ENCODE data around the gene ITPKA.

- TF ChIP-seq CTCF (IDR thresholded peaks at IDR 0.05; ENCODE audit: poor library complexity, severe bottlenecking) (no peak), REST (IDR thresholded peaks at IDR 0.05; ENCODE audit: borderline replicate concordance) (no peak)
These were observed 13.1 kb upstream of the ITPKA start for GRCh38 chr15:41480396-41481140.

Data from neural cell (in vitro differentiated cells).